Mononuclear cell (primary cell): ENCODE measurements around the gene ANKRD7. TPM values are rescaled to one million over a fixed set of nuclear protein-coding genes. Genes with fewer than 3 reads are reported as not detected.
"Not testable (repeated sequence)": the region's sequence is repeated elsewhere in the genome, so short reads cannot be mapped to it uniquely, and the experiment has no call there.

Experiments
- H3K27me3 ChIP-seq: 2 replicates; pipeline ENCODE4 v1.6.0; 2011; ENCODE audit warnings: low read length, control low read depth; ENCODE audit not compliant: insufficient read depth
- H3K4me1 ChIP-seq: 2 replicates; pipeline ENCODE4 v1.5.1; 2011; ENCODE audit warnings: mild to moderate bottlenecking, low read length, control low read depth; ENCODE audit not compliant: insufficient read depth
- H3K4me3 ChIP-seq: 2 replicates; pipeline ENCODE4 v1.5.1; 2011; ENCODE audit warnings: mild to moderate bottlenecking, low read length, moderate library complexity
- H3K9me3 ChIP-seq: 2 replicates; pipeline ENCODE4 v1.5.1; 2011; ENCODE audit warnings: low read depth, mild to moderate bottlenecking, control low read depth, low read length
- total RNA-seq: library from RNA; depleted of rRNA; stranded (reverse); fragments of >200 nt; gene quantifications from one replicate; pipeline ENCODE4 v1.2.3, GENCODE V29; 2012

Gene ANKRD7
- total RNA-seq, 1 donor = 0.42 TPM

DNA sequence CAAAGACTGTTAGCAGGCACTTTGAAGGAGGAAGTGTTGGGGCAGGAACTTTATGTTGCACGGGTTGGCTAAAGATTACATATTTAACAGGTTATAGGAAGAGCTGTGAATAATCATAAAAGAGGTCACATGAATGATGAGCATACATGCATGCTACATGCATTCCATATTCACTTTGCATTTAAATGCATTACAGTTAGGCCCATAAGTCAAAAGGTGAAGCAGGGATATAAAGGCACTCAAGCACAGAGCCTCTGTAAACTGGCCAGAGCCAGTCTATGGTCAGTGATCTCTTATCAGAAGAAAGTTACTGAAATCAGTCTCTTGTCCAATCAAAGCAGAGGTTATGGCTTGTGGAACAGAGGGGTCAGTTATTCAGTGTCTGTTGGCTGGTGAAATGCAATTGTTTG is 7.3 kb upstream of the ANKRD7 start:
- Histone ChIP-seq H3K27me3 (peaks cover 19% of the 10 kb centered on the region), H3K4me1 (peaks cover 10% of the 10 kb centered on the region), H3K9me3 (no peaks in the 10 kb centered on the region), H3K4me3 (no peak overlapping the region)

DNA sequence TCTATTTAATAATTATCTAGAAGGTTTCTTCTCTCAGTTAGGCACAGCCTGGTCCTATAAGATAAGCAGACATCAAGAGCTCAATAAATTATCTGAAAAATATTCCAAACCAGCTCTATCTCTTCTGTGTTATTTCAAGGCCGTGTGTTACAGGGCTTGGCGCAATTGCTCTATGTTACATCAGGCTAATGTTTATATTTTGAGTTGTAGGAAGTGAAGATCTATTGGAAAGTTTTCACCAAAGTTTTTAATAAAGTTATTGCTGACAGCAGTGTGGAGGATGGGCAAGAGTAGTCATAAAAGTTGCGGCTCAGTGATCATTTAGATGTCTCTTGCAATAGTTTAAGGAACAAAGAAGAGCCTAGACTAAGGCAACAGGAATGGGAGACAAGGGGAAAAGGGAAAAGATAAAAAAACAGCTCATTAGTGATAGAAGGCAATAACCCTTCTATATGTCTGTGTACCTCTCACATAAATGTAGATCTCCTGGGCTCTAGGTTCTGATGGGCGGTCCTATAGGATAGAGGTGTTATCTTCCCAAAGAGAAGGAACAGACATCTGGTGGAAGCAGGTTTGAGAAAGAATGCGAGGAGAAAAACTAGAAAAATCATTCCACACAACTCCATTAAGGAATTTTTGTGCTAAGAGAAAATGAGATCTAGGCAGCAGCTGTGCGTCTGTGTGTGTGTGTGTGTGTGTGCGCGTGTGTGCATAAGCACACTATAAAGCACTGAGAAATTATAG is 5.9 kb upstream of the ANKRD7 start:
- H3K9me3 ChIP-seq = no peaks in the 10 kb centered on the region
- peaks cover 10% of the 10 kb centered on the region for H3K4me1 ChIP-seq
- H3K27me3 ChIP-seq = peaks cover 17% of the 10 kb centered on the region
- H3K4me3 ChIP-seq = no peak overlapping the region

DNA sequence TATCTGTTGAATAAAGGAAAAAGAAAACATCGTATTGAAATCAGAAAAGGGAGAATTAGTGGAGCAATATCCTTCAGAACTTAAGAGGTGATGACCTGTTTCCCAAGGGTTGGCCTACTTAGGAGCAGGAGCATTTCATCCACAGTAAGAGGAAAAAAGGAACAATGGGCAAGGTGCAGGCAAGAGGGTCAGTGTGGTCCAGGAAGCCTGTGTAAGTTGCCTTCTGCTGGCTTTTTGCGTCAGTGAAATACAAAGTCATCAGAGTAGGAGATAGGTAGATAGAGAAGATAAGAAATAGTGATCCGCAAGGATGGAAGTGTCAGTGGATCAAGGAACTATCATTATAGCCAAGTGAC is 5.4 kb upstream of the ANKRD7 start:
- Histone ChIP-seq H3K4me1 (peaks cover 6% of the 10 kb centered on the region), H3K9me3 (no peaks in the 10 kb centered on the region)

DNA sequence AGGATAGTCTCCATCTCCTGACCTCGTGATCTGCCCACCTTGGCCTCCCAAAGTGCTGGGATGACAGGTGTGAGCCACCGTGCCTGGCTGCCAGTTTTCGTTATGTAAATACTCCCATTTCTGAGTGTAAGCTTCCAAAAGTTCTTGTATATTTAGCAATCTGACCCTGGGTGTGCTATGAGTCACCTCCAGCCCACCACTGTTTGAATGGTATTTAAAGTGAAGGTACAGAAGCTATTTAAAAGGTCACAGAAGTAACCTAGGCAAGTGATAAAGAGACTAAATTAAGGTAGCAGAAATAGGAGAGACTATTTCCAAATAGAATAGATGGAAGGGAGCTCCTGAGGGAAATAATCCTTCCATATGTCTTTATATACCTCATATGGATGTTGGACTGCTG is 3.9 kb upstream of the ANKRD7 start:
- no peaks in the 10 kb centered on the region for H3K4me1 ChIP-seq
- H3K27me3 ChIP-seq = peaks cover 2% of the 10 kb centered on the region
- H3K9me3 ChIP-seq = no peaks in the 10 kb centered on the region
- H3K4me3 ChIP-seq = no peak overlapping the region

More for the DNA sequence above, 5.4 kb upstream of the ANKRD7 start:
- H3K4me3 ChIP-seq = no peak overlapping the region
- H3K27me3 ChIP-seq = peaks cover 15% of the 10 kb centered on the region

DNA sequence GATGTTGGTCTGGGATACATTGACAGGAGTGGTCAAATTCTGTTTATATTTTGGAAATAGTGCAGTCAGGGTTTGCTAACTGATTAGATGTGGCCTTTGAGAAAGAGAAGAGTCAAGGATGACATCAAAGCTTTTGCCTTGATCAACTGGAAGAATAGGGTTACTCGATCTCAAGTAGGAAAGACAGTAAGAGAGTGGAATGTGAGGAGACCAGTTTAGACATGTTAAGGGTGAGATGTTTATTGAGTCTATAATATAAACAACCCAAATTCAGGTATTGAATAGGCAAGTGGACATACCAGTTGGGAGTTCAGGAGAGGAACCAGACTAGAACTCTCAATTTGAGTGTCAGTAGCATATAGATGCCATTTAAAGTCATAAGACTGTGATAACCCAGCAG is 1.9 kb upstream of the ANKRD7 start:
- H3K4me3 ChIP-seq = no peak overlapping the region
- H3K27me3 ChIP-seq = peaks cover 2% of the 10 kb centered on the region
- H3K4me1 ChIP-seq = no peaks in the 10 kb centered on the region
- H3K9me3 ChIP-seq = no peaks in the 10 kb centered on the region

DNA sequence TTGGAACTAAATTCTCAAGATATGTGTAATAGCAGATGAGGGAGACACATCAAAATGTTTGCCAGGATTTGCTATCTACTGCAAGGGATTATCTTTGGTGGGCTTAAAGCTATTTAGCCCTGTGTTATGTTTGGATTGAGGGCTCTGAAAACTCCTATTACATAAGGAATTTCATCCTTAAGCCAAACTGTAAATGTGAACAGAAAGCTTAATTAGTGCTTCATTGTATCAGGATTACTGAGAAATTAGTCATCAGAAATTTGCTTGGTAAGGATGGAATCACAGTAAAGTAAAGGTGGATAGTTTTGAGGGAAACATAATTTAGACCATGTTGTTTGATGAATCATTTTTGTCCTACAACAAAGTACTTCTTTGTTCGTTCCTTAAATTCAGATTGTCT is 8.3 kb downstream of the ANKRD7 start:
- Histone ChIP-seq H3K4me3 (no peak overlapping the region), H3K9me3 (no peaks in the 10 kb centered on the region), H3K27me3 (no peaks in the 10 kb centered on the region), H3K4me1 (no peaks in the 10 kb centered on the region)

DNA sequence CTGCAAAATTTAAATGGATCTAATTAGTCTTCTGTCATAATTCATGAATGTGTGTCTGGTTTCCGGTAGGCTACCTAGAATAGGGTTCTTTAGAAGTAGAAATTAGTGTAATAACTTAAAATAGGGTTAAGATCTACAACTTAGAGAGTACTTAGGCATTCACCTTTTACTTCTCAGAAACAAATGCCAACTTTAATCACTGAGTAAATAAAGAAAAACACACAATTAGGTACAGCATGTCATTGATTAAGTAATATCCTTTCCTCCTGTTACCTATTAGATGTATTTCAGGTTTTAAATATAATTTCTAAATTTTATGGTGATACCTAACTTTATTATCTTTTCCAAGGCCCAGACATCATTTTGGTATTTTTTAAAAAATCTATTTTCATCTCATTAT is 9.3 kb downstream of the ANKRD7 start:
- Histone ChIP-seq H3K9me3 (no peaks in the 10 kb centered on the region), H3K27me3 (no peaks in the 10 kb centered on the region)

DNA sequence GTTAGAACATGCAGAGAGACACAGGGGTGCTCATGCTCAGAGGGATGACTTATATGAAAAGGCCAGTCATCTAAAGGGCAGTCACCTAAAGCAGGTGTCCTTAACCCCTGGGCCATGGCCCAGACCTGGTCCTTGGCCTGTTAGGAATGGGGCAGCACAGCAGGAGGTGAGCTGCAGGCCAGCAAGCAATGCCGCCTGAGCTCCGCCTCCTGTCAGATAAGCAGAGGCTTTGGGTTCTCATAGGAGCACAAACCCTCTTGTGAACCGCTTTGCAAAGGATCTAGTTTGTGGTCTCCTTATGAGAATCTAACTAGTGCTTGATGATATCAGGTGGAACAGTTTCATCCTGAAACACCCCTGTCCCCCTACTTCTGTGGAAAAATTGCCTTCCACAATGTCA is 14.5 kb downstream of the ANKRD7 start:
- Histone ChIP-seq H3K27me3 (no peaks in the 10 kb centered on the region), H3K4me3 (no peak overlapping the region), H3K9me3 (no peaks in the 10 kb centered on the region), H3K4me1 (no peaks in the 10 kb centered on the region)

More for the DNA sequence above, 9.3 kb downstream of the ANKRD7 start:
- H3K4me1 ChIP-seq = no peaks in the 10 kb centered on the region
- H3K4me3 ChIP-seq = no peak overlapping the region

DNA sequence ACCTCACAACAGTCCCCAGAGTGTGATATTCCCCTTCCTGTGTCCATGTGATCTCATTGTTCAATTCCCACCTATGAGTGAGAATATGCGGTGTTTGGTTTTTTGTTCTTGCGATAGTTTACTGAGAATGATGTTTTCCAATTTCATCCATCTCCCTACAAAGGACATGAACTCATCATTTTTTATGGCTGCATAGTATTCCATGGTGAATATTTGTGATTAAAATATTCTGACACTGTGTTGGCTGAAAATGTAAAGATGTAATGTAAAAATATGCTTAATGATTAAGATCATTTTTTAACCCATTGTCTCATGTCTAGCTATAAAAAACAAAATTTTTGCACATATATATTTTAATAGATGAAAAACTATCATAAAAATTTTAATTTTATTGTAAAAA is 15.8 kb downstream of the ANKRD7 start:
- H3K9me3 ChIP-seq, H3K4me1 ChIP-seq, H3K4me3 ChIP-seq, H3K27me3 ChIP-seq: not testable (repeated sequence)

DNA sequence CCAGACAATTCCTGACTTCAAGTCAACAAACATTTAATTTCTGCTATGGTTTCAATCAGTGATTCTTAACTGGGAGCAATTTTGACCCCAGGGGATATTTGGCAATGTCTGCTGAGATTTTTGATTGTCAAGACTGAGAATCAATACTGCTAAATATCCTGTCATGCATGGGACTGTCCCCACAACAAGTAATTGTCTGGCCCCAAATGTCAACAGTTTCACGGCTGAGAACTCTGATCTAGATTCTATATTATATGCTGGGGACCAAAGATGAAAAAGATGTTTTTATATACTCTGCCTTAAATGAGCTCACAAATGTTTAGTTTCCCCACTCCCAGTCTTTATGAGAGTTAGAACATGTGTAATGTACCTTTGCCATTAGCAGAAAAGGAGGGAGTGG is 19.2 kb downstream of the ANKRD7 start:
- H3K4me1 ChIP-seq = no peaks in the 10 kb centered on the region
- H3K27me3 ChIP-seq = no peaks in the 10 kb centered on the region
- no peaks in the 10 kb centered on the region for H3K9me3 ChIP-seq
- no peak overlapping the region for H3K4me3 ChIP-seq

DNA sequence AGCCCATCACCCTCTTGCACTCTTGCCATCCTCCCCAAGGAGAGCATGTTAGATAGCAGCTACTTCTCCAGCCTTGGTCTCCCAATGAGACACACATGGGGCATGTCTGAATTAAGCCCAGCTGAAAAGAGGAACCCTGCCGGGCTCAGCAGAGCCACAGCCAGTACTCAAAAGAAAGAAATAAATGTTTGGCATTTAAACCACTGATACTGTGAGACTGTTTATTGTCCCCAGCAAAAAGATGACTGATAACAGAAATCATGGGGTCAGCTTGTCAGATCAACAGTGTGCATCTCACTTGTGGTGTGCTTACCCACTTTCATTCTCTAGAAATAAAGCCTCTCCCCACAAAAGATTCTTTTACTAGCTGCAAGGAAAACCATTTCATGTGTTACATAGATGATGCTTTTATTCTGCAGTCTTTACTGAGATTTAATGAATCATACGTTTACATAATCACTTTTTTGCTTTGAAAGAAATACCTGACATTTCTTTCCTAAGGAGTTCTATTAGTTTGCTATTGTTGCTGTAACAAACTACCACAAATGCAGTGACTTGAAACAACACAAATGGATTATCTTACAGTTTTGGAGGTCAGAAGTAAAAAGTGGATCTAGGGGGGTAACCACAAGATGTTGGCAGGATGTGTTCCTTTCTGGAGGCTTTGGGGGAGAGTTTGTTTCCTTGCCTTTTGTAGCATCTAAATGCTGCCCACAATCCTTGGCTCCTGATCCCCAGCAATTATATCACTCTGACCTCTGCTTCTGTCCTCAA is 20.9 kb downstream of the ANKRD7 start:
- Histone ChIP-seq H3K27me3 (no peaks in the 10 kb centered on the region), H3K9me3 (no peaks in the 10 kb centered on the region), H3K4me1 (no peaks in the 10 kb centered on the region), H3K4me3 (no peak overlapping the region)

DNA sequence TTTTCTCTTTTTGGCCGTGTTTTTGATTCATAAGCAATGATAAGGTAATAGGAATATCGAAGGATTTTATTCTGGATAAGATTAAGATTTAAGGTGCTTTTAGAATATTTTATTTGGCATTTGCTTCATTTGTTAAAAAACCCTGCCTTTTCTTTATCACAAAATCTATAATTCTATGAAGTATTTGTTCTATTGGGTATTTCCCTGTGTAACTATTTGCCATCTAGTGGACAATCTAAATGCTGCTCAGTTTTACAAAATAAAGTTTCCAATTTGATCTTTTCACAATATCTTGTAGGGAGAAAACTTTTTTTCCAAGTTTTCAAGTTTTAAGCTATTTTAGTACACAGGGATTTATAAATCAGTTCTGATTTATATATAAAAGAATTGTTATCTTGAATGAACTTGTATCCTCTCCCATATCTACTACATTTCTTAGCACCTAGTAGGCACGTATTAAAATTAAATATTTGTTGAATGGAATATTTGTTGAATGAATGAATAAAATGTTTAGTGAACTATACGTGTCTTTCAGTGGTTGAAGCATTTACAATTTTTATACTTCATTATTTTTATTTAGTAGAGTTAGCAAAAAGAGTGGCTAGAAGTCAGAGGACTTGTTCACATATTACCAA is 26.5 kb downstream of the ANKRD7 start:
- no peaks in the 10 kb centered on the region for H3K4me1 ChIP-seq
- H3K27me3 ChIP-seq = peaks cover 20% of the 10 kb centered on the region
- no peaks in the 10 kb centered on the region for H3K9me3 ChIP-seq
- H3K4me3 ChIP-seq = no peak overlapping the region

DNA sequence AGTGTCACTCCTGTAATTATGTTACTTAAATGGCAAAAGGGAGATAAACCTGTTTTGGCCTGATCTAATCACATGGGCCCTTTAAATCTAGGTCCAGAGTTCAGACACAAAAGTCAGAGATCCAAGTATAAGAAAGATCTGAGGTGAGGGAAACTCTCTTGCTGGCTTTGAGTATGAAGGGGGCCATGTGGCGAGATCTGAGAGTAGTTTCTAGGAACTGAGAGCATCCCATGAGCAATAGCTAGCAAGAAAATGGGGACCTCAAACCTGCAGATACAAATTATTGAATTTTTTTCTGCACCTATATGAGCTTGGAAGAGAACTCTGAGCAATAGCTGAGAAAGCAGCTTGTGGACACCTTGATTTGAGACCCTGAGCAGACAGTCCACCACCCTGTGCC is 27.6 kb downstream of the ANKRD7 start:
- no peak overlapping the region for H3K4me3 ChIP-seq
- H3K27me3 ChIP-seq = peaks cover 20% of the 10 kb centered on the region
- no peaks in the 10 kb centered on the region for H3K9me3 ChIP-seq
- H3K4me1 ChIP-seq = no peaks in the 10 kb centered on the region

DNA sequence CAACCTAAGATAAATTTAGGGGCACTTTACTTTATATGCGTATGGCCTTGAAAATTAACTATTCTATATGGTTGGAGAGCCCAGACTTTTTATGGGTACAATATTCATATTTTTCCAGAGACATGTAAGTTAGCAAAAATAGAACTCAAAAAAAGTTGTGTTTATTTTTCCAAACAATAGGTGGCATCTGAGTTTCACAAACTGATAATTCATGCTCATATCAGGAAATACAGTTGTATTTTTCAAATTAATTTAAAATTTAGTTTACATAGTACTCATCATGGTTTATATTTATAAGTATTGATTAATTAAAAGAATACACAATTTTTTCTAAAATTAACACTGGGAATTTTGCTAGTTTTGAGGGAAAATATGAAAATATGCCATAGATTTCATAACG is 34.6 kb downstream of the ANKRD7 start:
- peaks cover 10% of the 10 kb centered on the region for H3K27me3 ChIP-seq
- no peak overlapping the region for H3K4me3 ChIP-seq
- H3K9me3 ChIP-seq = no peaks in the 10 kb centered on the region
- no peaks in the 10 kb centered on the region for H3K4me1 ChIP-seq

DNA sequence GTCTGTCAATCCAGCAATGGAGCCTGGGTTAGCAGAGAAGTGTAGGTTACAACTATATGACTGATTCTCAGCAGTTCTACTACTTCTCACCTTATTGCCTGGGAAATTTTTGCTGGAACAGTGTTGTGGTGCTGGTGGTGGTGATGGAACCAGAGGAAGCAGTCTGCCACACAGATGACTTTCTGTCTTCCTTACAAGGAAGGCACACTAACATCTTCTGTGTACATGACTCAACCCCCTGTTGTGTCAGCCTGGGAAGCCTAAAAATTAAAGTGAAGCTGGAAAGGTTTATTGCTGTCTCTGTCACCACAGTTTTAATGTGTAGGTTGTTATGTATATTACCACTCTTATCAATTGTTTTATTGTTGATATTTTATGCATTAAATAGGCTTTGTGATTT is 40.3 kb downstream of the ANKRD7 start:
- Histone ChIP-seq H3K4me3 (no peak overlapping the region), H3K4me1 (no peaks in the 10 kb centered on the region), H3K9me3 (no peaks in the 10 kb centered on the region), H3K27me3 (peaks cover 49% of the 10 kb centered on the region)
